Spinal cord (tissue), 4 donors: ENCODE results near the gene USB1. TPM values are rescaled to one million over a fixed set of nuclear protein-coding genes. Genes with fewer than 3 reads are reported as not detected.

Source experiments
- polyA plus RNA-seq, 2 donors: library from polyadenylated mRNA; unstranded; fragments of 120-200 nt; gene quantifications; one replicate each; pipeline ENCODE4 v1.2.1, GENCODE V29; 2013; ENCODE audit not compliant: insufficient read length in 2 of 2
- total RNA-seq, 2 donors: library from RNA; depleted of rRNA in 1 of 2; stranded (reverse); fragments of 120-200 nt in 1 of 2; fragments of >200 nt in 1 of 2; gene quantifications; one replicate each; pipeline versions ENCODE4 v1.2.3 to v1.2.4, GENCODE V29; 2013 to 2014

The USB1 gene
- total and polyA plus RNA-seq, 4 donors: 9.6 to 51.7 (median 33.1) TPM

Other genes with a start within 250 kb of the USB1 start
- 10 to 100 TPM; 24.3 to 36.4 TPM for gene KIFC3, start 198.9 kb upstream of the USB1 start, total RNA-seq
- 10 to 100 TPM; 53.6 to 55.7 TPM for gene KIFC3, start 198.9 kb upstream of the USB1 start, polyA plus RNA-seq
- gene CNGB1, start 30.3 kb upstream of the USB1 start, total RNA-seq: 1 to 10 TPM; 2.1 to 6.5 TPM
- gene CNGB1, start 30.3 kb upstream of the USB1 start, polyA plus RNA-seq: 1 to 10 TPM; 3.3 to 5.3 TPM
- 1 to 10 TPM; 3.7 to 4.2 TPM for gene ZNF319, start 735 bp upstream of the USB1 start, total RNA-seq
- gene ZNF319, start 735 bp upstream of the USB1 start, polyA plus RNA-seq: 10 to 100 TPM; 17.3 to 18.1 TPM
- 10 to 100 TPM; 23.2 to 29.6 TPM for gene MMP15, start 24.3 kb downstream of the USB1 start, total RNA-seq
- gene MMP15, start 24.3 kb downstream of the USB1 start, polyA plus RNA-seq: 10 to 100 TPM; 45.5 to 51.3 TPM
- gene CFAP20, start 128.0 kb downstream of the USB1 start, total RNA-seq: 10 to 100 TPM; 84.6 to 97.1 TPM
- gene CFAP20, start 128.0 kb downstream of the USB1 start, polyA plus RNA-seq: 100 to 1,000 TPM; 118 to 122 TPM
- 10 to 100 TPM; 25.0 to 30.2 TPM for gene CSNK2A2, start 196.7 kb downstream of the USB1 start, total RNA-seq
- 10 to 100 TPM; 46.8 to 56.3 TPM for gene CSNK2A2, start 196.7 kb downstream of the USB1 start, polyA plus RNA-seq